OCI-LY1 (cell line): ENCODE data around the gene DDX50.
A peak's percentile ranks its signal among the peaks of the same experiment; 100 is the strongest.

Source experiments
- EZH2 ChIP-seq: fragments of 200-600 bp; sonication (generic), shearing (Covaris generic); IDR thresholded peaks from 2 replicates; pipeline ENCODE4 v1.8.0; 2017; ENCODE audit warnings: borderline replicate concordance, mixed run types, mild to moderate bottlenecking, antibody characterized with exemption, low read length, moderate library complexity, mixed read lengths
- TF ChIP-seq, protein P1 (sequence below): fragments of 200-600 bp; sonication (generic), shearing (Covaris generic); IDR thresholded peaks from 2 replicates; pipeline ENCODE4 v1.5.1; 2017; ENCODE audit warnings: mild to moderate bottlenecking, antibody characterized with exemption, low read length, moderate library complexity, mixed read lengths

DNA sequence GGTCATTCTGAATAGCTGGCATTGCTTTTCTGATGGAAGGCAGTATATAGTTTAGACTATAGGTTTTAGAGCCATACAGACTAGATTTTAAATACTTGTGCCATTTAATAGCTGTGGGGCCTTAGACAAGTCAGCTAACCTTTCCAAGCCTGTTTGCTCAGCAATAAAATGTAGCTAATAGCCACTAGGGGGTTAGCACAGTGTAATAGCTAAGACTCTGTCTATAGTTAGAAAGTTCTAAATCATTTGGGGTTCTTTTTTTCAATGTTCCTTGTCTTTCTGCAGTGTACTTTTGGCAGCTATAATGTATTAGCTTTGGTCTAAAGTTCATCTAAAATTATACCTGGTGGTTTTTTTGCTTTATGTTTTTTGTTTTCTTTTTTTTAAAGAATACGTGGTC lies 80.0 kb downstream of the DDX50 start:
- TF ChIP-seq EZH2, result no peak
- TF ChIP-seq, protein P1, sequence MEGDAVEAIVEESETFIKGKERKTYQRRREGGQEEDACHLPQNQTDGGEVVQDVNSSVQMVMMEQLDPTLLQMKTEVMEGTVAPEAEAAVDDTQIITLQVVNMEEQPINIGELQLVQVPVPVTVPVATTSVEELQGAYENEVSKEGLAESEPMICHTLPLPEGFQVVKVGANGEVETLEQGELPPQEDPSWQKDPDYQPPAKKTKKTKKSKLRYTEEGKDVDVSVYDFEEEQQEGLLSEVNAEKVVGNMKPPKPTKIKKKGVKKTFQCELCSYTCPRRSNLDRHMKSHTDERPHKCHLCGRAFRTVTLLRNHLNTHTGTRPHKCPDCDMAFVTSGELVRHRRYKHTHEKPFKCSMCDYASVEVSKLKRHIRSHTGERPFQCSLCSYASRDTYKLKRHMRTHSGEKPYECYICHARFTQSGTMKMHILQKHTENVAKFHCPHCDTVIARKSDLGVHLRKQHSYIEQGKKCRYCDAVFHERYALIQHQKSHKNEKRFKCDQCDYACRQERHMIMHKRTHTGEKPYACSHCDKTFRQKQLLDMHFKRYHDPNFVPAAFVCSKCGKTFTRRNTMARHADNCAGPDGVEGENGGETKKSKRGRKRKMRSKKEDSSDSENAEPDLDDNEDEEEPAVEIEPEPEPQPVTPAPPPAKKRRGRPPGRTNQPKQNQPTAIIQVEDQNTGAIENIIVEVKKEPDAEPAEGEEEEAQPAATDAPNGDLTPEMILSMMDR, result peak; percentile 20; the same call in 1 of the 2 replicates
